Measurements from ENCODE around the gene CDR2. TPM values are rescaled to one million over a fixed set of nuclear protein-coding genes. Genes with fewer than 3 reads are reported as not detected.
A peak's percentile ranks its signal among the peaks of the same experiment; 100 is the strongest.

The CDR2 gene
- 20.4 and 28.0 TPM in 2 replicates for total RNA-seq (ENCODE audit: low replicate concordance)

- TF ChIP-seq EZH2phosphoT487 (IDR thresholded peaks at IDR 0.05) (no peak), CTCF (IDR thresholded peaks at IDR 0.05) (no peak), EZH2 (IDR thresholded peaks at IDR 0.05) (no peak)
- no peaks in the 10 kb centered on the region for H3K36me3 Mint-ChIP-seq
- Histone ChIP-seq H3K36me3 (no peaks in the 10 kb centered on the region), H3K4me2 (peak within 1 kb of the TSS; percentile 98), H3K4me1 (peaks cover 29% of the 10 kb centered on the region), H3K27me3 (peaks cover 30% of the 10 kb centered on the region), H4K20me1 (ENCODE audit: low read depth) (peaks cover 37% of the 10 kb centered on the region), H3K9ac (no peak within 1 kb of the TSS), H3K9me3 (ENCODE audit: low read depth) (no peaks in the 10 kb centered on the region), H2AFZ (replicated peaks) (peak within 1 kb of the TSS; percentile 97), H3F3A (ENCODE audit: low read depth) (peaks cover 33% of the 10 kb centered on the region), H3K4me3 (peak within 1 kb of the TSS; percentile 74), H3K27ac (peak within 1 kb of the TSS; percentile 5), H3K79me2 (ENCODE audit: low read depth) (peaks cover 36% of the 10 kb centered on the region)
- peak within 1 kb of the TSS; percentile 98 for H3K4me3 Mint-ChIP-seq
- H3K4me1 Mint-ChIP-seq = peaks cover 31% of the 10 kb centered on the region
- peaks cover 7% of the 10 kb centered on the region for H3K27me3 Mint-ChIP-seq (ENCODE audit: insufficient read depth, low read depth)
- peak within 1 kb of the TSS; percentile 2 for H3K27ac Mint-ChIP-seq
- peak; percentile 99 for DNase-seq (ENCODE audit: low spot score)
- H3K9me3 Mint-ChIP-seq = no peaks in the 10 kb centered on the region
Observed at GRCh38 chr16:22374311-22375116, at the start of gene CDR2. Gene CDR2 (minus strand): TSS chr16:22374619. CDS start chr16:22374309, 310 bp downstream.

- Histone ChIP-seq H3K27me3 (no peaks in the 10 kb centered on the region), H2AFZ (replicated peaks) (no peak overlapping the region), H3K27ac (no peak overlapping the region), H3K4me1 (no peaks in the 10 kb centered on the region), H3K79me2 (ENCODE audit: low read depth) (no peaks in the 10 kb centered on the region), H3F3A (ENCODE audit: low read depth) (no peaks in the 10 kb centered on the region), H3K4me2 (no peak overlapping the region), H3K9me3 (ENCODE audit: low read depth) (no peaks in the 10 kb centered on the region), H3K4me3 (no peak overlapping the region), H4K20me1 (ENCODE audit: low read depth) (no peaks in the 10 kb centered on the region), H3K36me3 (no peaks in the 10 kb centered on the region), H3K9ac (no peak overlapping the region)
- H3K4me1 Mint-ChIP-seq = no peaks in the 10 kb centered on the region
- H3K9me3 Mint-ChIP-seq = no peaks in the 10 kb centered on the region
- H3K27me3 Mint-ChIP-seq (ENCODE audit: insufficient read depth, low read depth) = no peaks in the 10 kb centered on the region
- peaks cover 4% of the 10 kb centered on the region for H3K36me3 Mint-ChIP-seq
- no peak for DNase-seq (ENCODE audit: low spot score)
- no peak for TF ChIP-seq EZH2phosphoT487 (IDR thresholded peaks at IDR 0.05)
- TF ChIP-seq CTCF (IDR thresholded peaks at IDR 0.05) = no peak
- TF ChIP-seq EZH2 (IDR thresholded peaks at IDR 0.05) = no peak
- H3K4me3 Mint-ChIP-seq = no peak overlapping the region
- no peak overlapping the region for H3K27ac Mint-ChIP-seq
Observed at GRCh38 chr16:22423716-22424115, 49.3 kb upstream of the CDR2 start.

- Histone ChIP-seq H3K9ac (no peak overlapping the region), H3K27ac (no peak overlapping the region), H3K36me3 (no peaks in the 10 kb centered on the region), H3F3A (ENCODE audit: low read depth) (no peaks in the 10 kb centered on the region), H4K20me1 (ENCODE audit: low read depth) (no peaks in the 10 kb centered on the region), H3K4me2 (no peak overlapping the region), H3K4me1 (no peaks in the 10 kb centered on the region), H3K4me3 (no peak overlapping the region), H3K79me2 (ENCODE audit: low read depth) (no peaks in the 10 kb centered on the region), H3K27me3 (no peaks in the 10 kb centered on the region), H3K9me3 (ENCODE audit: low read depth) (no peaks in the 10 kb centered on the region), H2AFZ (replicated peaks) (no peak overlapping the region)
- TF ChIP-seq EZH2 (IDR thresholded peaks at IDR 0.05) = no peak
- TF ChIP-seq EZH2phosphoT487 (IDR thresholded peaks at IDR 0.05) = no peak
- TF ChIP-seq CTCF (IDR thresholded peaks at IDR 0.05) = no peak
- Mint-ChIP-seq H3K9me3 (no peaks in the 10 kb centered on the region), H3K4me3 (no peak overlapping the region), H3K4me1 (no peaks in the 10 kb centered on the region), H3K36me3 (peaks cover 4% of the 10 kb centered on the region), H3K27ac (no peak overlapping the region), H3K27me3 (ENCODE audit: insufficient read depth, low read depth) (no peaks in the 10 kb centered on the region)
- no peak for DNase-seq (ENCODE audit: low spot score)
Observed at GRCh38 chr16:22421136-22421535, 46.7 kb upstream of the CDR2 start.

Measured in neural progenitor cell (in vitro differentiated cells).